ACC112 (cell line): ENCODE data around the gene RAB3IP.

Source experiments
- H2AFZ ChIP-seq: fragments of 200-600 bp; sonication (generic); one replicate; pipeline ENCODE4 v1.6.0; 2017; ENCODE audit warnings: antibody characterized with exemption, low read length; ENCODE audit not compliant: unreplicated experiment
- H3K27ac ChIP-seq: fragments of 200-600 bp; sonication (generic); 2 replicates; pipeline ENCODE4 v1.5.1; 2014; ENCODE audit warnings: low read depth, mild to moderate bottlenecking, antibody characterized with exemption, low read length, moderate library complexity
- H3K27me3 ChIP-seq: fragments of 200-600 bp; sonication (generic); 2 replicates; pipeline ENCODE4 v1.6.1; 2014; ENCODE audit warnings: mild to moderate bottlenecking, antibody characterized with exemption, low read length, moderate library complexity, mixed read lengths; ENCODE audit not compliant: insufficient read depth
- H3K36me3 ChIP-seq: fragments of 200-600 bp; sonication (generic); 2 replicates; pipeline ENCODE4 v1.6.1; 2016; ENCODE audit warnings: mild to moderate bottlenecking, antibody characterized with exemption, low read length, moderate library complexity, mixed read lengths; ENCODE audit not compliant: insufficient read depth
- H3K4me1 ChIP-seq: fragments of 200-600 bp; sonication (generic); one replicate; pipeline ENCODE4 v1.6.1; 2016; ENCODE audit warnings: low read length, mixed read lengths; ENCODE audit not compliant: insufficient read depth, unreplicated experiment, control insufficient read depth
- H3K4me3 ChIP-seq: fragments of 200-600 bp; sonication (generic); 2 replicates; pipeline ENCODE4 v1.5.1; 2014; ENCODE audit warnings: mild to moderate bottlenecking, low read depth, low read length
- H3K79me2 ChIP-seq: fragments of 200-600 bp; sonication (generic); one replicate; pipeline ENCODE4 v1.6.0; 2016; ENCODE audit warnings: low read length; ENCODE audit not compliant: control insufficient read depth, unreplicated experiment, insufficient read depth

RAB3IP gene

GRCh38 chr12:69816082-69816481 is 77.4 kb downstream of the RAB3IP start:
- H3K27me3 ChIP-seq: no peaks in the 10 kb centered on the region
- H3K79me2 ChIP-seq: no peaks in the 10 kb centered on the region
- H3K4me1 ChIP-seq: peaks cover 2% of the 10 kb centered on the region
- H3K36me3 ChIP-seq: no peaks in the 10 kb centered on the region
- no peak overlapping the region for H3K4me3 ChIP-seq
- no peak overlapping the region for H3K27ac ChIP-seq
- no peak overlapping the region for H2AFZ ChIP-seq

GRCh38 chr12:69821032-69821455 is 82.4 kb downstream of the RAB3IP start:
- H3K27ac ChIP-seq: no peak overlapping the region
- H3K4me3 ChIP-seq: no peak overlapping the region
- H2AFZ ChIP-seq: no peak overlapping the region
- no peaks in the 10 kb centered on the region for H3K36me3 ChIP-seq
- H3K27me3 ChIP-seq: no peaks in the 10 kb centered on the region
- H3K4me1 ChIP-seq: peaks cover 15% of the 10 kb centered on the region
- H3K79me2 ChIP-seq: no peaks in the 10 kb centered on the region

- Histone ChIP-seq H3K27me3 (no peaks in the 10 kb centered on the region), H3K27ac (no peak overlapping the region), H3K4me3 (no peak overlapping the region; the same call in 1 of the 2 replicates), H3K4me1 (peaks cover 15% of the 10 kb centered on the region), H2AFZ (no peak overlapping the region), H3K36me3 (no peaks in the 10 kb centered on the region), H3K79me2 (no peaks in the 10 kb centered on the region)
These were observed 82.9 kb downstream of the RAB3IP start for GRCh38 chr12:69821456-69822159.

DNA sequence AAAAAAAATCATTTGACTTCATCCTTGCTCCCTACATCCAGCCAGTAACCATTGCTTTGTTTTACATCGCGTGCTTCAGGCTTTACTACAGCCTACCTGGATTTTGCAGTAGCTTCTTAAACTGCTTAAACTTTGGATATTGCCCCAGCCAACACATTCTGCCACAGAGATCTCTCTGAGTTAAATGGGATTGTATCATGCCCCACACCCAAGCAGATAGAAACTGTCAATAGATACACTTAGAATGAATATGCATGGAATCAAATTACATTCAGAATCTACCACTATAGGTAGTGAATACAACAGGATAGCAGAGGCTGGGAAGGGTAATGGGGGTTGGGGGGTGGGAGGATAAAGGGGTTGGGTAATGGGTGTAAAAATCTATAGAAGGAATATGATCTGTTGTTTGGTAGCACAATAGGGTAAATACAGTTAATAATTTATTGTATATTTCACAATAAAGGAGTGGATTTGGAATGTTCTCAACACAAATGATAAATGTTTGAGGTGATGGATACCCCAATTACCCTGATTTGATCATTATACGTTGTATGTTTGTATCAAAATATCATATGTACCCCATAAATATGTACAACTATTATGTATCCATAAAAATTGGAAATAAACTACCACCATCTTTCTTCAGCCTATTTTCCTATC is 83.7 kb downstream of the RAB3IP start:
- H3K36me3 ChIP-seq: no peaks in the 10 kb centered on the region
- no peaks in the 10 kb centered on the region for H3K27me3 ChIP-seq
- H3K27ac ChIP-seq: no peak overlapping the region
- no peaks in the 10 kb centered on the region for H3K79me2 ChIP-seq
- no peak overlapping the region for H2AFZ ChIP-seq
- H3K4me3 ChIP-seq: no peak overlapping the region
- H3K4me1 ChIP-seq: peaks cover 15% of the 10 kb centered on the region

GRCh38 chr12:69824028-69824427 is 85.4 kb downstream of the RAB3IP start:
- Histone ChIP-seq H3K36me3 (no peaks in the 10 kb centered on the region), H3K4me3 (no peak overlapping the region), H3K4me1 (peaks cover 15% of the 10 kb centered on the region), H3K79me2 (no peaks in the 10 kb centered on the region), H2AFZ (no peak overlapping the region), H3K27ac (no peak overlapping the region), H3K27me3 (peaks cover 12% of the 10 kb centered on the region)

GRCh38 chr12:69824966-69825560 is 86.4 kb downstream of the RAB3IP start, which contains the start of gene MYRFL:
Gene MYRFL (plus strand): TSS chr12:69825227. CDS start chr12:69825518, 291 bp downstream.
- Histone ChIP-seq H3K27me3 (peaks cover 20% of the 10 kb centered on the region), H3K27ac (no peak within 1 kb of the TSS), H3K4me3 (no peak within 1 kb of the TSS), H3K79me2 (no peaks in the 10 kb centered on the region), H3K36me3 (no peaks in the 10 kb centered on the region), H3K4me1 (peaks cover 15% of the 10 kb centered on the region), H2AFZ (no peak within 1 kb of the TSS)

DNA sequence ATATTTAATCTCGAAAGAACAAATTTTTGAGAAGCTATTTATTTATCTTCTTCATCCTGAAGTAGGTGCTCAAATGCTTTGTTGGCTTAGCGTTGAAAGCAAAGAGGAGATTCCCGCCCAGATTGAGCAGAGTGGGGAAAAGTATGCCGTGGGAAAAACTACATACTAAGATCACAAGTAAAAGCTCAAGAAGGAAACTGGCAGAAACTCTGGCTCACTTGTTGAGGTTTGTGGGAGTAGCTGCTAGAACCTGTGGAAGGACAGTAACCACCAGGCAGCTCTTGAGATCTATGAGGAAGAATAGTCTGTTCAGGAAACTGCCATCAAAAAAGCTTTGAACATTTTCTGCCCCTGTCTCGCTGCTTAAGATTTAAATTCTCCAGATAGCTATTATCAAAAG is 90.2 kb downstream of the RAB3IP start:
- Histone ChIP-seq H3K36me3 (no peaks in the 10 kb centered on the region), H3K4me3 (no peak overlapping the region), H3K79me2 (no peaks in the 10 kb centered on the region), H3K27ac (no peak overlapping the region), H3K27me3 (peaks cover 38% of the 10 kb centered on the region), H2AFZ (no peak overlapping the region), H3K4me1 (no peaks in the 10 kb centered on the region)

GRCh38 chr12:69833696-69834095 is 95.0 kb downstream of the RAB3IP start:
- Histone ChIP-seq H3K4me3 (no peak overlapping the region), H3K79me2 (no peaks in the 10 kb centered on the region), H2AFZ (no peak overlapping the region), H3K36me3 (no peaks in the 10 kb centered on the region), H3K27me3 (peaks cover 49% of the 10 kb centered on the region), H3K27ac (no peak overlapping the region), H3K4me1 (no peaks in the 10 kb centered on the region)

DNA sequence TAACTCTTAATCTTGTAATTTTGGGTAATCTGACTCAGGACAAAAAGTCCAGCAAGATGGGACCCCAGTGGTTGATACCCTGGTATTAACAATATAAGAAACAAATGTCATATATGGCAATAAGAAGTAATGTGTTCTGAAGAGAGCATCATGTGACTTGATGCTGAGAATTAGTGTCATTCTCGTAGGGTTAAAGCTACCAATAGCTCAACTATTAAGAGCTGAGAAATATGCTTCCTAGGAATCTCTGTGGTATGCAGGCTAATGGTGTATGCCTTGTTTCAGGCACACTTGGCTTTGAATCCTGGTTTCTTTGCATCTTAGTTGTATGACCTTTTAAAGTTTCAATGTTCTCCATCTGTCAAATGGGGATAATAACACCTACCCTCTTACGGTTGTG is 95.5 kb downstream of the RAB3IP start:
- Histone ChIP-seq H2AFZ (no peak overlapping the region), H3K4me1 (no peaks in the 10 kb centered on the region), H3K4me3 (no peak overlapping the region), H3K27me3 (peaks cover 44% of the 10 kb centered on the region), H3K27ac (no peak overlapping the region), H3K36me3 (no peaks in the 10 kb centered on the region), H3K79me2 (no peaks in the 10 kb centered on the region)

- H3K4me1 ChIP-seq: no peaks in the 10 kb centered on the region
- no peak overlapping the region for H3K27ac ChIP-seq
- H3K27me3 ChIP-seq: peaks cover 42% of the 10 kb centered on the region
- no peaks in the 10 kb centered on the region for H3K36me3 ChIP-seq
- no peaks in the 10 kb centered on the region for H3K79me2 ChIP-seq
- H2AFZ ChIP-seq: no peak overlapping the region
- no peak overlapping the region for H3K4me3 ChIP-seq
These were observed 95.9 kb downstream of the RAB3IP start for GRCh38 chr12:69834576-69834975.

DNA sequence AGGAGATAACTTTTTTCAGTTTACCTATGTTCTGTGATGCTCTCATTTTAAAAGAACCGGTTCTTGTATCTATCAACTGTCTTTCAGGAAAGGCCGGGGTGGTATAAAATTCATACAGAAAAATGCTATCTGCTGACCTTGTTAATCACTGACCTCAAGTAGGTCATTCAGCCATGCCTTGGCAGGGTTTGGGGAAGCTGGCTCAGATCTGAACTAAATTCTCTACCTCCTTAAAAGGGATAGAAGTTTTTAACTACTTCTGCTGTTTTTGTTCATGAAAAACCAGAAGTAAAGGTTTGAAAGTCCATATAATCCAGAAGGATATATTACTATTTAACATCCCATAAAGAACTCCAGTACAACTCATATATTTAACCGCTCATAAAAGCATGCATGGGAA is 96.4 kb downstream of the RAB3IP start:
- no peak overlapping the region for H2AFZ ChIP-seq
- peaks cover 43% of the 10 kb centered on the region for H3K27me3 ChIP-seq
- no peak overlapping the region for H3K4me3 ChIP-seq
- no peaks in the 10 kb centered on the region for H3K36me3 ChIP-seq
- H3K27ac ChIP-seq: no peak overlapping the region
- H3K79me2 ChIP-seq: no peaks in the 10 kb centered on the region
- no peaks in the 10 kb centered on the region for H3K4me1 ChIP-seq
